Astrocyte of the spinal cord (primary cell): Measurements from ENCODE around the gene ZNF189.

ENCODE experiments used
- DNase-seq: peaks from one replicate; pipeline ENCODE4 v3.0.0; 2011; ENCODE audit warnings: low read depth, low spot score
- H3K4me3 ChIP-seq: 2 replicates; pipeline ENCODE4 v1.5.1; 2011; ENCODE audit warnings: low read depth, mild to moderate bottlenecking, low read length, moderate library complexity
- in situ Hi-C: cut with HindIII; loops from 2 replicates; pipeline ENCODE4 v1.10.0; 2017; ENCODE audit warnings: low sequenced_read_pairs
- TF ChIP-seq, protein P1 (sequence below): IDR thresholded peaks from 2 replicates; pipeline ENCODE4 v1.5.1; 2012; ENCODE audit warnings: low read depth, mild to moderate bottlenecking, low read length, inconsistent platforms

ZNF189 gene

DNA sequence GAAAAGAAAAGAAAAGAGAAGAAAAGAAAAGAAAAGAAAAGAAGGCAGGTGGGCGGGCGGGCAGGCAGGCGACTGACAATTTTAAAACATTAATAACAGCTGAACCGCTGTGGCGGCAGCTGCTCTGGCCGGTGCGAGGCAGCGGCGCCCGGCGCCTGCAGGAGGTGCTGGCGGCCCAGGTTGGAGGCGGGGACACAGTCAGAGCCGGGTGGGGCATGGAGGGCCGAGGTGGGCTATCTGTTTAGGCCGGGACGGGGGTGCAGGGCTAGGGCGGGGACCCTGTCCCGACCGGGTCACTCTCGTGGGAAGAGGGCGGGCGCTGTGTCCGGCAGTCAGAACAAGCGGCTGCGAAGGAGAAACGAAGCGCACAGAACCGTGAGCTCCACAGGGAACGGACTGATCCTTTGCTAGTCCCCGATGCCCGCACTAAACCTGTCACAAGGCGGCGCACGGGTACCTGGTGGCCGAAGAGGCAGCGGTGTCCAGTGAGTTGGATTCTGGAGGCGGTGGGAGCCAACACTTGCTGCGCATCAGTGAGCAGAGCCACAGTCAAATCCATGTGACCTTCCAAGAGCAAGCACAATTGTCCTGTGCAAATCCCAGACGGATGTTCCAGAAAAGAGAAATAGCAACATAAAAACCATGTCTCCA lies 50.5 kb downstream of the ZNF189 start:
- DNase-seq, result peak; percentile 70
- TF ChIP-seq, protein P1, sequence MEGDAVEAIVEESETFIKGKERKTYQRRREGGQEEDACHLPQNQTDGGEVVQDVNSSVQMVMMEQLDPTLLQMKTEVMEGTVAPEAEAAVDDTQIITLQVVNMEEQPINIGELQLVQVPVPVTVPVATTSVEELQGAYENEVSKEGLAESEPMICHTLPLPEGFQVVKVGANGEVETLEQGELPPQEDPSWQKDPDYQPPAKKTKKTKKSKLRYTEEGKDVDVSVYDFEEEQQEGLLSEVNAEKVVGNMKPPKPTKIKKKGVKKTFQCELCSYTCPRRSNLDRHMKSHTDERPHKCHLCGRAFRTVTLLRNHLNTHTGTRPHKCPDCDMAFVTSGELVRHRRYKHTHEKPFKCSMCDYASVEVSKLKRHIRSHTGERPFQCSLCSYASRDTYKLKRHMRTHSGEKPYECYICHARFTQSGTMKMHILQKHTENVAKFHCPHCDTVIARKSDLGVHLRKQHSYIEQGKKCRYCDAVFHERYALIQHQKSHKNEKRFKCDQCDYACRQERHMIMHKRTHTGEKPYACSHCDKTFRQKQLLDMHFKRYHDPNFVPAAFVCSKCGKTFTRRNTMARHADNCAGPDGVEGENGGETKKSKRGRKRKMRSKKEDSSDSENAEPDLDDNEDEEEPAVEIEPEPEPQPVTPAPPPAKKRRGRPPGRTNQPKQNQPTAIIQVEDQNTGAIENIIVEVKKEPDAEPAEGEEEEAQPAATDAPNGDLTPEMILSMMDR, result peak; percentile 66
- H3K4me3 ChIP-seq, result peak overlapping the region; percentile 60
- in situ Hi-C loops, result no loop called here

DNA sequence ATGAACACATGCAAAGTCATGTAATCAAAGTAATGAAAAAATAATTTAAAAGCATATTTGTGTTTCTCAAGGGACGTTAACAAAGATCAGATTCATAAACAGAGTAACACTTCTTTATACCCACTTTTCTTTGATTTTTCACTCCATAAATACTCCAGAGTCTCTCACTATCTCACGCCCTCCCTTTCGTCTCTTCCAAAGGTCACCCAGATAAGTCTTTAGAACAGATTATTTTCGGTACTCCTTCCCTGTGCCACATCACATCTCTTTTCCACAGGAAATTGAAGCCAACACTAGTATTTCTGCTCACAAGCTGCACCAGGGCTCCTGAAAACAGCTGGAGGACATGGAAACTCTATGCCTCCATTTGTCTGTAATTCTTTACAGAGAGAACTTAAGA lies 52.3 kb downstream of the ZNF189 start:
- in situ Hi-C loops, result loop anchor here (10.0 kb wide), 1 partner anchor 84 kb away; the partner anchor contains the start of gene RNF20
- TF ChIP-seq, protein P1, result no peak
- DNase-seq, result no peak
- H3K4me3 ChIP-seq, result no peak overlapping the region

DNA sequence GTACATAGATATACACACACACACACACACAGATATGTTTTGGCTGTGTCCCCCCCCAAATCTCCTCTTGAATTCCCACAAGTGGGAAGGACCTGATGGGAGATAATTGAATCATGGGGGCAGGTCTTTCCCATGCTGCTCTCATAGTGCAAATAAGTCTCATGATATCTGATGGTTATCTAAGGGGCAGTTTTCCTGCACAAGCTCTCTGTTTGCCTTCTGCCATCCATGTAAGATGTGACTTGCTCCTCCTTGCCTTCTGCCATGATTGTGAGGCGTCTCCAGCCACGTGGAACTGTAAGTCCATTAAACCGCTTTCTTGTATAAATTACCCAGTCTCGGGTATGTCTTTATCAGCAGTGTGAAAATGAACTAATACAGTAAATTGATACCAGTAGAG lies 52.8 kb downstream of the ZNF189 start:
- in situ Hi-C loops, result loop anchor here (10.0 kb wide), 1 partner anchor 83 kb away; the partner anchor contains the start of gene RNF20
- TF ChIP-seq, protein P1, result no peak

DNA sequence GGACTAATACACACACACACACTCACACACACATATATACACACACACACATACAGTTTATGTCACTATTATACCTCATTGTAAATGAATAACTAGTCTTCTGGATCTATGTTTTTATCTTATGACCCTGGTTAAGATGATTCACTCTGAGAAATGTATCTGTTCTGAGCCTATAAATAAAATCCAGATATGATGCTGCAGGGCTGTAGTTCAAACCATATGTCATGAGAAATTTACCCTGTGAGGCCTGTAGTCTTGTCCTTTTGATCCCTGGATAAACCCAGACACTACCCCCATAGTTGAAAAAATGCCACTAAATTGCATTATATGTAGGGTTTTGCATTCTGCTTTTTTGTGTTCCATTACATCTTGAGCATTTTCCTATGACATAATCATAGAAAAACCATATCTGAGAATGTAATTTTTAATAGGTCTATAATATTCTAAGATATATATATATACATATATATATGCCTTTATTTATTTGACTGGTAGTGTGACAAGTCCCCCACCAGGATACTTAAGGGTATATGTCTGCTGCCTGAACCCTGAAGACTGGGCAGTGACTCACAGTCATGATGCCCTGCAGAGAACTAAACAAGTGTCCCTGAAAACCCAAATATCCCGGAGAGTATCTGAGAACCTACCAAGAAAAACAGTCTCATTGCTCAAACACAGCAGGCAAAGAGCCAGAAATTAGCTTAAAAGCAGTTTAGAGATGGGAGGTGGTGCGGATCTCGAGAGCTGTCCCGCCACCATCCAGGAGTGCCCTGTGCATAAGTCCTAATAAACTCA lies 55.3 kb downstream of the ZNF189 start:
- no peak overlapping the region for H3K4me3 ChIP-seq
- TF ChIP-seq, protein P1, result no peak
- peak; percentile 81 for DNase-seq
- in situ Hi-C loops, result loop anchor here (10.0 kb wide), 1 partner anchor 81 kb away; the partner anchor contains the start of gene RNF20

More for the DNA sequence above, 52.8 kb downstream of the ZNF189 start:
- no peak for DNase-seq
- H3K4me3 ChIP-seq, result no peak overlapping the region

DNA sequence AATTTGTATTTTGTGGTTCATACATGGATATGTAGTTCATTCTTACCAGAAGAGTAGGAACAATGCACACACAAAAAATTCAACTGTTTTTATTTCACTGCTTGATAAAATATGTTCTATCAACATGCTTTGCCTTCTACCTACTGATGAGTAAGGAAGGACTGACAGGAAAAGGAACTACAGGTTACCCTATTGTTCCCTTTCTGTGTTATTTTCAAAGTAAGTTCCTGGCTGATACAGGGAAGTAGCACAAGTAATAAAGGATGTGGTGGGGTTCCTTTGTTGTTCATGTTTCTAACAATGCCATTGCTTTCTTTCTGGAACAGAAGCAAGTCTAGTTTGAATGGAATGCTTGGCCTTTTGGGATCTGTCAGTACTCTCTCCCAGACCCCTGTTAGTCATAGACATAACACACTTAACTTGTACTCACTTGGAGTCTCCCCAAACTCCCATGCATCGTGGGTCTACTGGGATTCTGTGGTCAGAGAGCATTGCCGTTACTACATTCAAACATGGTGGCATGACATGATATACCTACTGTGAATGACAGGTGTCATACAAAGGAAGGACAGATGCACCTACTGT lies 57.1 kb downstream of the ZNF189 start:
- TF ChIP-seq, protein P1, result no peak
- DNase-seq, result peak; percentile 62
- in situ Hi-C loops, result loop anchor here (10.0 kb wide), 1 partner anchor 79 kb away; the partner anchor contains the start of gene RNF20
- no peak overlapping the region for H3K4me3 ChIP-seq

DNA sequence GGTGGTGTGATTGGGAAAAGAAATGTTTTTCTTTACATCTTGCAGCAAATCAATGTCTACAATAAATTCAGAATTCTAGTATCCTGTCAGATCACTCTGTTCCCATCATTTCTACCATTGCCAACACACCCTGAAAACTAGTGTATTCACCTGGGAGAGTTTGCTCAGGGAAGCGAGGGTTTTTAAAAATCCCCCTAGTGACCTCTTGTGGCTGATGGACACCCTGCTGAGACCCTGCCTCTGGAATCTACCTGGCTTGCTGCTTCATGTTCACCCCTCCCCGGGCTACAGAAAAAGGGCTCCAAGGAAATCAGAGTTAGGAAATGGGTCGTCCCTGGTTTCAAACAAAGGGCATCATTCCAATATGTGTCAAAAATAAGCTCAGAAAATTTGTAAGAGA lies 58.4 kb downstream of the ZNF189 start:
- no peak for DNase-seq
- H3K4me3 ChIP-seq, result no peak overlapping the region
- TF ChIP-seq, protein P1, result no peak
- in situ Hi-C loops, result loop anchor here (10.0 kb wide), 1 partner anchor 78 kb away; the partner anchor contains the start of gene RNF20
